Activated CD8-positive, alpha-beta memory T cell treated with anti-CD3 and anti-CD28 coated beads, Interleukin-2, amount 50 U/mL, for 24 hours (primary cell): ENCODE measurements around the gene FGF4.

ENCODE experiments used
- DNase-seq: peaks from one replicate; pipeline ENCODE4 v3.0.0-alpha.2; 2020; ENCODE audit errors: extremely low read depth

Gene FGF4

GRCh38 chr11:69775163-69775755 lies at the start of gene FGF4:
Gene FGF4 (minus strand): TSS chr11:69775341. CDS start chr11:69775084, 257 bp downstream.
- DNase-seq, result no peak

GRCh38 chr11:69823641-69824265 lies 48.6 kb upstream of the FGF4 start:
- no peak for DNase-seq

DNA sequence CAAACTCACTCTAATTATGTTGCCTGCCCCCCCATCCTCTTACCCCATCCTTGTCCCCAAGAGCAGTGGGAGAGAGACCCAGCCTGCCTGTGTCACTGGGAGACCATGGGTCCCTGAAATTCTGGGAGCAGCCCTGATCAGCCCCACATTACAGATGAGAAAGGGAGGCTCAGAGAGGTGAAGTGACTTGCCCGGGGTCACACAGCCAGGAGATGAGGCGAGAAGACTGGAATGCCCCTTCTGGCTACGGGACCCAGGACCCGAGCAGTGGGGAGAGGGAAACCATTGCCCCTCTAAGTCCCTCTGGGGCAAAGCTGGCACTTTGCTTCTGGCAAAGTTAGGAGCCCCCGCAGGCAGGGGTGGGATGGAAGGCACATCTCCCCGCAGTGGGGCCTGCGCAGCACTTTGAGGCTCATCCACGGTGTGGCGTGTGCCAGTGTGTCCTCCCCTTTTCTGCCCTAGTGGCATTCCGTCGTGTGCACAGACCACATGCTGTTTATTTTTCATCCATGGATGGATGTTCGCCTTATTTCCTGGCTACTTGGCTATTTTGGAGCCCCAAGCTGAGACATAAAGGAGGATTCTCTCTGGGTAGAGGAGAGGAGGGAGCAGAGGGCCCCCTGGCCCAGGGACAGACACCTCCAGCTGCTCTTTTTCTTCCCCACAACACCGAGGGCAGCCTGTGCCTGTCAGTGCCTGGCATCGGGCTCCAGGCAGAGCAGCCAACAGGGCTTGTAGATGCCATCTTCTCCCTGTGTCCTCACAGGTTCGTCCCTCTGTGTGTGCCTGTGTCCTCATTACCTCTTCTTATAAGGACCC lies 47.7 kb upstream of the FGF4 start:
- no peak for DNase-seq

DNA sequence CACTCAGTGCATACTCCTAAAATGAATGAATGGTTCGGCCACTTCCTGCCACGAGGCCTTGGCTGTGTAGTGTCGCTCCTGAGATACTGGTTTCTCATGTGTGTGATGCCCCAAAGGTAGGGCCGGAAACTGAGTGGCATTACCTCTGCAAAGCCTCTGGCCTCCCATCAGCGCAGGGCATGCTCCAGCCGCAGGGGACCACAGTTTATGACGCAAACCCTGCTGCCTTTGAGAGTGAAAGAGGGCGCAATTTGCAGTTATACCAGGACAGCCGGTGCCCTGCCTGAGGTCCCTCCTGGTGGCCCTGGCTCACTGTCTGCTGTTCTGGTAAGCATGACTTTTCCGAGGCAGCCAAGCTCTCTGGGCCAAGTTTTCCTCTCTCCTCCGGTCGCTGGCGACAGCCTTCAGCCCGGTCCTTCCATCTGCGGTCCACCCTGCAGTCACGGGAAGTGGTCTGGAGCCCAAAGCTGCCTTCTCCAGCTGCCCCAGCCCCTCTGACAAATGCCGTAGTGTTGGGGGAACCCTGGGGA lies 46.4 kb upstream of the FGF4 start:
- DNase-seq, result no peak

DNA sequence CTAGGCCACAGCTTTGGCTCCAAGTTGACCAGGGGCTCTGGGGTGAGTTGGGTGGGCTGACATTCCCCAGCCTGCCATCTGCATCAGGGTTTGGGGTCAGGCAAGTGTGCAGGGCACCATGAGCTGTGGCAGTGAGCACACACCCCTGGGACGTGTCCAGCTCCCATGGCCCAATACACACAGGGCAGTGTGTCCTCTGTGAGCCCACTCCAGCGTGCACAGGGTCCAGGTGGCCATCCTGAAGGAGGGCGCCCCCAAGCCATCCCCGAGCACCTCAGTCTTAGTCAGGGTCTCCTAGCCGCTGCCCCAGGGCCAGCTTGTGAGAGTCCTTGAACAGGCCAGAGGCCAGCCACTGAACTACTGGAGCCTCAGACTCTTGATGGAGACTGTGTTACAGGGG lies 45.3 kb upstream of the FGF4 start:
- DNase-seq, result no peak

- no peak for DNase-seq
These were observed 44.5 kb upstream of the FGF4 start for GRCh38 chr11:69819541-69820070.

DNA sequence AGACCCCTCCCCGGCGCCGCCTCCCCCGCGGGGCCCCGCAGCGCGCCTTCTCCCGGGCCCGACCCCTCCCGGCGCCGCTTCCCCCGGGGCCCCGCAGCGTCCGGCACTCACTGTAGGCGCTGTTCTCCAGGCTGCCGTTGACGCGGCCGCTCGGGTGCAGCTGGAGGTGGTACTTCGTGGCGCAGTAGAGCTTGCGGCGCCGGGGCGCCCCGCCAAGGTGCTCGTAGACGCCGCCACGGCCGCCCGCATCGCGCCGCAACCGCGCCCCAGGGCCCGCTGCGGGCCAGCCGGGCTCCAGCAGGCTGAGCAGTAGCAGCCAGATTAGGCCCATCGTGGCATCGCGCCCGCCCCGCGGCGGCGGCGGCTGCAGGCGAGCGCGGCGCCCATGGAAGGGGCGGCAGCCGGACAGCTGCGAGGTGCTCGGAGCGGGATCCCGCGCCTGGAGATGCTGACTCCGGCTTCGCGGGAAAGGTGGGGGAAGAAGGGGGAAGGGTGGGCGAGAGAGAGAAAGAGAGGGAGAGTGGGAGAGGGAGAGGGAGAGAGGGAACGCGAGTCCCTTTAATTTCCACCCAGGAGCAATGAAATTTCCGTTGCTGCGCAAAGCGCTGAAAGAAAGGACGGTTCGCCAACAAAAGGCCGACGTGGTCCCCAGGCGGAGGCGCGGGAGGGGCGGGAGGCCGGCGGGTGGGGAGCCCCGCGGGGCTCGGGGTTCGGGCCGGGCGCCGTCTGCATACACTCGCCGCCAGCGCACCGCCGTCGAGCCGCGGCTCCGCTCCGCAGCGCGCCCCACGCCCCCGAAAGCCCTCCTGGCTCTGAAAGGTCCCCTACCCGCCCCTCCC lies 43.7 kb upstream of the FGF4 start, which contains the start of gene FGF3:
Gene FGF3, minus strand, starts transcription at position 814 of the 839 bp plus-strand sequence. Its CDS starts 483 bp downstream, at position 331.
- no peak for DNase-seq

DNA sequence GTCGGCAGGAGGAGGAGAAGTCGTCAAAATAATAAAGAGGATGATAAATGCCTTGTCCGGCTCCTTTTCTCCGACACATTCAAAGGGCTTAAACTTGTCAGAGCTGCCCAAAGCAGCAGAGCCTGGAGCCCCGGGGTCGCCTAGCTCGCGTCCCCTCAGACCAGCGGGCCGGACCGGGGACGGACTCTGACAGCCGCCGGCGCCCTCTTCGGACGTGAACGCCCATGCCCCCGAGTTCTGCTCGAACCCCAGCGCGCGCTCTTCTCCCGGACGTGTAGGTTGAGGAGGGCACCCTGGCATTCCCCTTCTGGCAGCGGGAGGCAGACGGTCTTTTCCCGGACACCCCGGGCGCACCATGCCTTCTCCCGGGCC lies 43.1 kb upstream of the FGF4 start:
- DNase-seq, result no peak

GRCh38 chr11:69817265-69818230 lies 42.4 kb upstream of the FGF4 start:
- no peak for DNase-seq

DNA sequence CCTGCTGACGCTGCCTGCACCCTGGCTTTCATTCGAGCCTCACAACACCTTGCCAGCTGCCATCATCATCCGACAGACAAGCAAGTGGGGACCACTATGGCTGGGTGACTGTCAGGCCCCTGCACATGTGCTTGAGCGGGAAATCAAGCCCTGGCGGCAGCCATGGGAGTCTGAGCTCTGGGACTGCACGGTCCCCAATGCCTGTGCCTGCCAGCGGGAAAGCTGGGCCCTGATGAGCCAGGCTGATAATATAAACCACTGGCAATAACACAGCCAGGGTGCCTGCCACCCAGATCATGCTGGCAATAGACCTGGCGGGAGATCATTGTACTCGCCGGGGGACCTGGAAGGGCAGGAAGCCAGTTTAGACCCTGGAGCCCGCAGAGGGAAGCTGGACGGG lies 41.5 kb upstream of the FGF4 start:
- DNase-seq, result no peak

DNA sequence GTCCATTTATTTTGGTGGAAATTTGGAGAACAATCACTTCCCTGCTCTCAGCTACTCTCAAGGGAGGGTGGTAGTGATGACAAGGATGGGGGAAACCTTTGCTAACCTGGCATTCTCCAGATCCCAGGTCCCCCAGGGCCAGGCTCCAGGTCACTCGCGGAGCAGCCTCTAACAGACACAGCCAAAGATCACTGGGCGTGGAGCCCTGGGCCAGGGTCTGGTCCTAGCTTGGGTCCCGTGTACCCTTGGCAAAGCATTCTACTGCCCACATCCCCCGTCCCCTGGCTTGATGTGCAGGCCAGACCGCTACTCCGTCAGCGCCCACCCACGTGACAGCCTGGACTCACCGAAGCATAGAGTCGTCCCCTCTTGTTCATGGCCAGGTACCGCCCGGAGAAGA lies 40.8 kb upstream of the FGF4 start:
- DNase-seq, result no peak

DNA sequence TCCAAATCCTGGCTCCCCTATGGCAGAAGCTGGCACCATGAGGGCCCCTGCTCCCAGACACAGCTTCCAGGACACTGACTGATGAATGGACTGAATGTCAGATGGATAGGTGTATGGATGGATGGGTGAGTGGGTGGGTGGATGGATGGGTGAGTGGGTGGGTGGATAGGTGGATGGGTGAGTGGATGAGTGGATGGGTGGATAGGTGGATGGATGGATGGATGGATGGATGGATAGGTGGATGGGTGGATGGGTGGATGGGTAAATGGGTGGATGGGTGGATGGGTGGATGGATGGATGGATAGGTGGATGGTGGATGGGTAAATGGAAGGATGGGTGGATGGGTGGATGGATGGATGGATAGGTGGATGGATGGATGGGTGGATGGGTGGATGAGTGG lies 39.8 kb upstream of the FGF4 start:
- DNase-seq, result no peak

DNA sequence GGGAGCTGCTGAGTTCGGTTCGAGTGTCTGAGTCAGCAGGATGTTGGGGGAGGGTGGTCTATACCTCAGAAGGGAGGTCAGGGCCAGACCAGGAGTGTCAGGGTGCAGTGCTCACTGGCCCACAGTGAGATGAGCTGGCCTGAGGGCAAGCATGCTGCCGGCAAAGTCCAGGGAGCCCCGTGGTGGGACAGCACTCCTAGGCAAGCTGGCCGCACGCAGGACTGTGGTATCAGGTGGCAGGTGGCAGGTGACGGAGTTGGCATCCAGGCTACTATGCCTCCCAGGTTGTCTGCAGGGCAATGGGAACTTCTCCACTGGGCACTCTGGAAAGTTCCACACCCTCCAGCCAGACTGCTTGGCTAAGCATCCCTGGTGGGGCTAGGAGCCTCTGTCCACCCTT lies 39.3 kb upstream of the FGF4 start:
- no peak for DNase-seq

GRCh38 chr11:69813839-69814238 lies 38.7 kb upstream of the FGF4 start:
- no peak for DNase-seq

- DNase-seq, result no peak
These were observed 37.8 kb upstream of the FGF4 start for GRCh38 chr11:69812946-69813345.

GRCh38 chr11:69812256-69812655 lies 37.1 kb upstream of the FGF4 start:
- no peak for DNase-seq

GRCh38 chr11:69811431-69811830 lies 36.3 kb upstream of the FGF4 start:
- no peak for DNase-seq

DNA sequence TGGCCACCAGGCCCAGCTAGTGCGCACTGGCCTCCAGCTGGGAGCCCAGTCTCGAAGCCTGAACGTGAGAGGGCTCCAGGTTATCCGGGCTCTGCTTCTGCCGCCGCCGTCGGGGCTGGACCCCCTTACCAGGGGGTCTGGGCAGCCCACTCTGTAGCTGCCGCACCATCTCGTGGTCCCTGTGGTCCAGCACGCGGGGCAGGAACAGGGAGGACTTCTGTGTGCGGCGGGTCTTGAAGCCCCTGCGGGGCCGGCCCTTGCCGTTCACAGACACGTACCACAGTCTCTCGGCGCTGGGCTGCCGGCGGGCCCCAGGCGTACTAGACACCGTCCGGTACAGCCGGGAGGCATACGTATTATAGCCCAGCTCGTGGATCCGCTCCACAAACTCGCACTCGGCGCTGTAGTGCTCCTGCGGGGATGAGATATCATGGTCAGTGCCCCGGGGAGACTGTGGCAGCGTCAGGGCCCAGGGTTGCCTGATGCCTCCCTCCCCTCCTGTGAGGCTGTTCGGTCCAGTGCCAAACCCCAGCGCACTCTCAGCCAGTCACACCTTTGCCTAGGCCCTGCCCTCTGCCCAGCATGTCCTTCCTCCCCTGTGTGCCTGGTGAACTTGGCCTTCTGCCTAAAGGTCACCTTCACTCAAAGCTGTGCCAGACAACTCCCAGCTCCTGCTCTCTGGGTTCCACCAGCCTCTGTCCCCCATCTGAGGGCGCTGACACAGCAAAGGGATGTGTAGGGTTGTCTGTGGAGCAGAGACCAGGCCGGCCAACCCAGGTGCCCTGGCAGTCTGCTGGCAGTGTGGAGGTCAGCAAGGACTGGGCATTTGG lies 35.4 kb upstream of the FGF4 start:
- no peak for DNase-seq

DNA sequence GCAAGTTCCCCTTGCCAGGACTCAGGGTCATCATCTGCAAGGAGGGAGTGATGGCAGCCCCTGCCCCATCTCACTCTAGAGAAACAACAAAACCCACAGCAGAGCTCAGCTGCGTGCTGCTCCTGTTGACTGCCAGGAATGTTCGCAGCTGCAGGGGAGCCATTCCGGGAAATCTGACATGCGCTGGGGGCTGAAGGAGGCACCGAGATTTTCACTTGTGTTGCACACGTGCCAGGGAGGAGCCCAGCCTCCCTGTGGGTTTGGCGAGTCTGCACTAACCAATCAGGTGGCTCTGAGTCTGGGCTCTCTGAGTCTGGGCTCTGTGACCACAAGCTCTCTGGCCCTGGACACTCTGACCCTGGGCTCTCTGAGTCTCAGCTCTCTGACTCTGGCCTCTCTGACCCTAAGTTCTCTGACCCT lies 33.5 kb upstream of the FGF4 start:
- DNase-seq, result no peak
